Activated CD4-positive, alpha-beta T cell treated with anti-CD3 and anti-CD28 coated beads for 48 hours (primary cell): ENCODE data around the gene EFHD2.
"Not testable (repeated sequence)": the region's sequence is repeated elsewhere in the genome, so short reads cannot be mapped to it uniquely, and the experiment has no call there.

ENCODE experiments used
- DNase-seq: peaks from one replicate; pipeline ENCODE4 v3.0.0-alpha.2; 2020

Gene EFHD2

DNA sequence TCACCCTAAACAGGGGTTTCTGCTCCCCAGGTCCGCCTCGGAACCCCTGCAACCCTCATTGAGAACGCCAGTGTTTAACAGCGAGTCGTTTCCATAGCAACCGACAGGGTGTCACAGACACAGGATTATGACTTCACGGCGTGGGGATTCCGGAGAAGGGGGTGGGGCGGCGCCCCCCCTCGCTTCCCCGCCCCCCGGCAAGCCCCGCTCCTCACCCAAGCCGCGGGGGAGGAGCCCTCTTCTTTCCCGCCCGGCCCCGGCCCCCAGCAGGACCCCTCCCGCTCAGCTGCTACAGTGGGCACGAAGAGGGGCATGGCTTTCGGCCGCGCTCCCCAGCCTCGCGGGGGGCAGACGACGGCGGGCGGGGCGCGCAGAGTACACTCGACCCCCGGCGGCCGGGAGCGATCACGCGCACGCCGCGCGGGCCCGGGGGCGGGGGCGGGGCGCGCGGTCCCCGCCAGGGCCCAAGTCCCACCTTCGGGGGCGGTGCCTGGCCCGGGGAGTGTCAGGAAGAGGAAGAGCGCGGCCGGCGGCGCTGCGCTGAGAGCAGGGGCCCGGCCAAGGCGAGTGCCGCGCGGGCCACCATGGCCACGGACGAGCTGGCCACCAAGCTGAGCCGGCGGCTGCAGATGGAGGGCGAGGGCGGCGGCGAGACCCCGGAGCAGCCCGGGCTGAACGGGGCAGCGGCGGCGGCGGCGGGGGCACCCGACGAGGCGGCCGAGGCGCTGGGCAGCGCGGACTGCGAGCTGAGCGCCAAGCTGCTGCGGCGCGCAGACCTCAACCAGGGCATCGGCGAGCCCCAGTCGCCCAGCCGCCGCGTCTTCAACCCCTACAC lies at the start of gene EFHD2:
Gene EFHD2, plus strand, starts transcription at position 501 of the 835 bp plus-strand sequence. Its CDS starts 84 bp downstream, at position 585.
- peak; percentile 88 for DNase-seq

- DNase-seq = no peak
Observed at GRCh38 chr1:15360700-15361099, 49.0 kb upstream of the EFHD2 start.

DNA sequence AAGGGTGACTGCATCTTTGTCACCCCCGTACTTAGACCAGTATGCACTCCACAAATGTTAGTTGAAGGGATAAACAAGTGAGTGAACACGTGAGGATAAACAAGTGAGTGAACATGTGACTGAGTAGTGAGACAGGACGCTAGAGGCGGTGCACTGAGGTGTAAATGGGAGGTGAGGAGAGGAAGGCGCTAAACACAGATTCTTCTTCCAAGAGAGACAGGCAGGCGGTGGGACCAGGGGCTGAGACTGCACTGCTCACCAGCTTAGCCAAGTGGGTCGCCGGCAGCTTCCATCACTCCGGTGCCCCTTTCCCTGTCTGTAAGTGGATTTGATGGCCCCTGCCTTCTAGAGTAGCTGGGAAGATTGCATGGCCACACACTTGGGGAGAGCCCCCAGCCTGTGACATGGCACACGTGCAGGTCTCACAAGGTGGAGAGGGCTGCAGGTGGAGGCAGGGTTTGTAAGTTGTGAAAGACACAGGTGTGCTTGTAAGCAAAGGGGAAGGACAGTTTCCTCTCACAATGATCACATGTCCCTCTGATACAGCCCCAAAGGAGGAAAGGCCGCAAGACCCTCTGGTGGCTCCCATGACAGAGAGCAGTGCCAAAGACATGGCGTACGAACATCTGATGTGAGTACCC lies 47.5 kb upstream of the EFHD2 start:
- DNase-seq = no peak

DNA sequence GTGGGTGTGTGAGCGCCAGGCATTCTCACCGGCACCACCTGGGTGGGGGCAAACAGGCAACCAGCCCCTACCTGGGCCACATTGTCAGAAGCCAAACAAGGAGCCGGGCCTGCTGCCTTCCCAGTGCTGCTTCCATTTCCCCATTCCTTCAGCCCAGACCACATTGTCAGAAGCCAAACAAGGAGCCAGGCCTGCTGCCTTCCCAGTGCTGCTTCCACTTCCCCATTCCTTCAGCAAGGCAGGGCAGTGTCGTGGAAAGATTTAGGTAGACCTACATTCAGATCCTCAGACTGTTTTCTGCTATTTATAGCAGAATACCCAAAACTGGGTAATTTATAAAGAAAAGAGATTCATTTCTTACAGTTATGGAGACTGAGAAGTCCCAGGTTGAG lies 47.0 kb upstream of the EFHD2 start:
- no peak for DNase-seq

GRCh38 chr1:15364740-15365139 lies 44.9 kb upstream of the EFHD2 start:
- DNase-seq = no peak

DNA sequence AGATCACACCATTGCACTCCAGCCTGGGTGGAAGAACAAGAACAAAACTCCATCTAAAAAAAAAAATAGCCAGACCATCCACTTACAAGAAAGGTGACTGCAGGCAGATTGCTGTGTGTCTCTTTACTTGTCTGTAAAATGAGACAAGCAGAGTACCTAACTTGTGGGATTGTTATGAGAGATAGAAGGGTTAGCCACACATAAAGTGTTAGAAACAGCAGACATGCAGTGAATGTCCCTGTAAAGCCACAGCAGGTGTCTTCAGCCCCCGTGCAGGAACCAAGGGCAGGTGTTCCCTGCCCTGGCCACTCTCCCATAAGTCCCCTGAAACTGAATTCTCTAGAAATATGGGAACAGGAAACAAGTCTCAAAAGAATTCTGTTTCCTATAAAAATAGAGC lies 40.8 kb upstream of the EFHD2 start:
- DNase-seq = no peak

DNA sequence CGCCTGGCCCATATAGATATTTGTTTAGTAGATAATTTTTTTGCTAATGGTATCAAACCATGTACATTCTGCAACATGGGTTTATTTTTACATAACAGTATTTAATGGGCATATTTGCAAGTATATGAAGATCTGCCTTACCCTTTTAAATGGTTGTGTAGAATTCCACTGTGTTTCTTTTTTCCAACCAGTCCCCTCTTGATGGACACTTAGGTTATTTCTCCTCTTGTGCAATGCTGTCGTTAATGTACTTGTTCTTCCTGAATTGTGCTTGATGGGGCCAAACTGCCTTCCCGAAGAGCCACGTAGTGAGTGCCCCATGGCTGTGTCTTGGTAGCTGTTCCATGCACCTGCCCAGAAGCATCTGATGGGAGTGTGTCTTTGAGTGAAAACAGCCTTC lies 39.4 kb upstream of the EFHD2 start:
- no peak for DNase-seq

GRCh38 chr1:15370781-15371520 lies 38.7 kb upstream of the EFHD2 start:
- no peak for DNase-seq

GRCh38 chr1:15371610-15372545 lies 37.8 kb upstream of the EFHD2 start:
- DNase-seq = no peak

GRCh38 chr1:15378729-15379128 lies 31.0 kb upstream of the EFHD2 start:
- DNase-seq = no peak

DNA sequence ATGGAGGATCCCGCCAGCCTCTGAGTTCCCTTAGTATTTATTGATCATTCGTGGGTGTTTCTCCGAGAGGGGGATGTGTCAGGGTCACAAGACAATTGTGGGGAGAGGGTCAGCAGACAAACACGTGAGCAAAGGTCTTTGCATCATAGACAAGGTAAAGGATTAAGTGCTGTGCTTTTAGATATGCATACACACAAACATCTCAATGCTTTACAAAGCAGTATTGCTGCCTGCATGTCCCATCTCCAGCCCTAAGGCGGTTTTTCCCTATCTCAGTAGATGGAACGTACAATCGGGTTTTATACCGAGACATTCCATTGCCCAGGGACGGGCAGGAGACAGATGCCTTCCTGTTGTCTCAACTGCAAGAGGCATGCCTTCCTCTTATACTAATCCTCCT lies 30.5 kb upstream of the EFHD2 start:
- DNase-seq = not testable (repeated sequence)

GRCh38 chr1:15380601-15381508 lies 28.8 kb upstream of the EFHD2 start:
- no peak for DNase-seq

DNA sequence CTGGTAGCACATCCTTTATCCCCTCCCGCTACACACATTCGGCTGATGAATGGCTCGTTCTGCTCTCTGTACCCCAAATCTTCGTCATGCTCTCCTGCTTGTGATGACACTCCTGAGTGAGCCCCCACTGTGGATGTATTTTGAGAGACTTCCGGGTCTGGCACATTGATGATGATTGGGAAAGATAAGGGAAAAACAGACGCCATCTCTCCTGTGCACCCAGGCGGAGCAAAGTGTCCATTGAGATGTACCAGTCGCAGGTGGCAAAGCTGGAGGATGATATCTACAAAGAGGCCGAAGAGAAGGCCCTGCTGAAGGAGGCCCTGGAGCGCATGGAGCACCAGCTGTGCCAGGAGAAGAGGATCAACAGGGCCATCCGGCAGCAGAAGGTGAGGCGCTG lies 27.9 kb upstream of the EFHD2 start:
- DNase-seq = no peak

GRCh38 chr1:15382601-15383518 lies 26.8 kb upstream of the EFHD2 start:
- no peak for DNase-seq

GRCh38 chr1:15383810-15384209 lies 25.9 kb upstream of the EFHD2 start:
- DNase-seq = no peak

GRCh38 chr1:15384301-15384901 lies 25.3 kb upstream of the EFHD2 start:
- DNase-seq = no peak

GRCh38 chr1:15385420-15385819 lies 24.3 kb upstream of the EFHD2 start:
- no peak for DNase-seq

DNA sequence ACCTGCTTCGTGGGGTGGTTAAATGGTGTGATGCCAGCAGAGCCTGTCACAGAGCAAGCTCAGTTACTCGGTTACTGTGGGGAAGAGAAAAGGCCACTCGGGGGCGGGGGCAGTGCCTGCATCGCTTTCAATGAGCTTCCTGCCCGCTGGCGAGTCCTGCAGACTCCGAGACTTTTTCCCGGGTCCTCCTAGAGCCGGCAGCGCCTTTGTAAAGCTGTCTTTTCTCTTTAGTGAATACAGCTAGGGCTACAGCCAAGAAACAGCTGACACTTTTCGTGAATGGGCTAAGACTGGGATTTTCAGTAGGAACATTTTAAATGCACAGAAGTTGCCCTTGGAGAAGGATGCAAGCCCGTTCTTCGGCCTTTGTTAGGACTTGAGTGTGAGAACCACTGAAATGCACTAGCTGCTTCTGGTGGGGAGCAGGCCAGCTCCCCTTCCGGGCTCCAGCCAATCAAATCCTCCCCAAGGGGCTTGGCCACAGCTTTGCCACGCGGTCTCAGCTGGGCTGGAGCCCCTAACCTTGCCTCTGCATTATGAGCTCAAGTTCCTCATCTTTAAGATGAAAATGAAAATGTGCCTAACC lies 23.4 kb upstream of the EFHD2 start:
- DNase-seq = peak; percentile 25

DNA sequence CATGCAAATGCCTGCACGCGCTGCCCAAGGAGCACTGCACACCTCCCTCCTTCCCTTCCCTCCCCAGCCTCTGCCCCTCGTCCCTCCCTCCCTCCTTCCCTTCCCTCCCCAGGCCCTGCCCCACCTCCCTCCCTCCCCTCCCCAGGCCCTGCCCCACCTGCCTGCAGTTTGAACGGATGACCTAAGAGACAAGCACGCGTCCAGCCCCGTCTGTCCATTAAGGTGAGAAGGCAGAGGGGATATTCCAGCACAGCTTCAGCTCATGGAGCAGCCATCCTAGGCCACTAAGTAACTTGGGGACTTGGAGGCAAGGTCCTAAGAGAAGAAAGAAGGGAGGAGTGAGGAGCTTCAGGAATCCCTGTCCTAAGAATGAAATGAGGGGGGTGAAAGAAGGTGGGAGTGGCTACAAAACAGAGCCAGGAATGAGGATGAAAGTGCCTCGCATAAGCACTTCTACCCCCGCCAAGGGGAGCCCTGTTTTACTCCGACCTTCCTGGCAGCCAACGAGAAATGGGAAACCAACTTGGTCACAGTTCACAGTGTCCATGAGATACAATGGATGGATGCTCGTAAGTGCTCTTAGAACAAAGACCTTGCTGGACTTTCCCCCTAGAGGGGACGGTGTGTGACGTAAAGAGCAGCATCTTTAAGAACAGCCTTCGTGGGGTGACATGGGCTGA lies 21.3 kb upstream of the EFHD2 start:
- DNase-seq = no peak
